SK-N-SH treated with all-trans-retinoic acid at 6 μM for 48 hours (cell line): ENCODE results near the gene B3GNT3.

Source experiments
- ATAC-seq: fragments of 200-7000 bp; cut with Tn5 transposase; 3 replicates; pipeline ENCODE4 v1.9.1; 2020; ENCODE audit warnings: mild to moderate bottlenecking, moderate library complexity
- ARNTL ChIP-seq: fragments of 450-650 bp; formaldehyde crosslinking; IDR thresholded peaks from 2 replicates; pipeline ENCODE4 v1.5.0; 2020; ENCODE audit warnings: low read depth, mild to moderate bottlenecking, moderate library complexity, borderline replicate concordance
- BACH2 ChIP-seq: fragments of 250-450 bp; sonication (Bioruptor Pico); IDR thresholded peaks from 2 replicates; pipeline ENCODE4 v1.9.0; 2021; ENCODE audit warnings: mild to moderate bottlenecking, borderline replicate concordance
- CSDC2 ChIP-seq: fragments of 250-450 bp; sonication (Bioruptor Pico); IDR thresholded peaks from 2 replicates; pipeline ENCODE4 v1.5.0; 2020; ENCODE audit warnings: mild to moderate bottlenecking, moderate library complexity
- ISL1 ChIP-seq: fragments of 250-450 bp; sonication (Bioruptor Pico); IDR thresholded peaks from 2 replicates; pipeline ENCODE4 v2.1.2; 2022; ENCODE audit warnings: mild to moderate bottlenecking, moderate library complexity
- OSR1 ChIP-seq: fragments of 250-450 bp; sonication (Bioruptor Pico); IDR thresholded peaks from 2 replicates; pipeline ENCODE4 v1.8.0; 2022; ENCODE audit warnings: moderate library complexity, mild to moderate bottlenecking, inconsistent platforms
- POU6F1 ChIP-seq: fragments of 250-450 bp; sonication (Bioruptor Pico); IDR thresholded peaks from 2 replicates; pipeline ENCODE4 v1.8.0; 2021; ENCODE audit warnings: low read depth, mild to moderate bottlenecking, moderate library complexity, borderline replicate concordance
- PPARA ChIP-seq: fragments of 250-450 bp; sonication (Bioruptor Pico); IDR thresholded peaks from 2 replicates; pipeline ENCODE4 v1.5.0; 2020; ENCODE audit warnings: mild to moderate bottlenecking, borderline replicate concordance
- RARB ChIP-seq: fragments of 250-450 bp; sonication (Bioruptor Pico); IDR thresholded peaks from 2 replicates; pipeline ENCODE4 v1.8.0; 2021; ENCODE audit warnings: mild to moderate bottlenecking, moderate library complexity
- SNAI2 ChIP-seq: fragments of 250-450 bp; sonication (Bioruptor Pico); IDR thresholded peaks from 2 replicates; pipeline ENCODE4 v1.5.0; 2020; ENCODE audit warnings: mild to moderate bottlenecking, moderate library complexity
- TCF4 ChIP-seq: fragments of 250-450 bp; sonication (Bioruptor Pico); IDR thresholded peaks from 2 replicates; pipeline ENCODE4 v1.8.0; 2021; ENCODE audit warnings: mild to moderate bottlenecking, moderate library complexity, borderline replicate concordance
- TOX ChIP-seq: fragments of 250-450 bp; sonication (Bioruptor Pico); IDR thresholded peaks from 2 replicates; pipeline ENCODE4 v1.8.0; 2021; ENCODE audit warnings: mild to moderate bottlenecking, moderate library complexity, borderline replicate concordance
- ZC3H10 ChIP-seq: fragments of 250-450 bp; sonication (Bioruptor Pico); IDR thresholded peaks from 2 replicates; pipeline ENCODE4 v1.5.1; 2021; ENCODE audit warnings: mild to moderate bottlenecking, moderate library complexity
- ZFP3 ChIP-seq: fragments of 250-450 bp; sonication (Bioruptor Pico); IDR thresholded peaks from 2 replicates; pipeline ENCODE4 v1.5.0; 2020; ENCODE audit warnings: mild to moderate bottlenecking, moderate library complexity
- ZFP30 ChIP-seq: fragments of 450-650 bp; formaldehyde crosslinking; IDR thresholded peaks from 2 replicates; pipeline ENCODE4 v1.5.0; 2022; ENCODE audit warnings: mild to moderate bottlenecking, moderate library complexity
- ZNF565 ChIP-seq: fragments of 450-650 bp; formaldehyde crosslinking; conservative IDR thresholded peaks from 2 replicates; pipeline ENCODE4 v1.5.0; 2020; ENCODE audit warnings: low read depth, mild to moderate bottlenecking, moderate library complexity
- ZNF70 ChIP-seq: fragments of 450-650 bp; formaldehyde crosslinking; IDR thresholded peaks from 2 replicates; pipeline ENCODE4 v1.5.0; 2020; ENCODE audit warnings: mild to moderate bottlenecking, moderate library complexity
- ZNF8 ChIP-seq: fragments of 450-650 bp; formaldehyde crosslinking; IDR thresholded peaks from 2 replicates; pipeline ENCODE4 v1.5.0; 2020; ENCODE audit warnings: mild to moderate bottlenecking, moderate library complexity
- TF ChIP-seq, protein P1 (sequence below): fragments of 250-450 bp; sonication (Bioruptor Pico); IDR thresholded peaks from 2 replicates; pipeline ENCODE4 v1.5.1; 2021; ENCODE audit warnings: mild to moderate bottlenecking, moderate library complexity
- TF ChIP-seq, protein P2 (sequence below): fragments of 250-450 bp; sonication (Bioruptor Pico); IDR thresholded peaks from 2 replicates; pipeline ENCODE4 v1.8.0; 2020; ENCODE audit warnings: mild to moderate bottlenecking, moderate library complexity, borderline replicate concordance
- TF ChIP-seq, protein P3 (sequence below): fragments of 250-450 bp; sonication (Bioruptor Pico); IDR thresholded peaks from 2 replicates; pipeline ENCODE4 v1.5.0; 2020; ENCODE audit warnings: mild to moderate bottlenecking, moderate library complexity

B3GNT3 gene

GRCh38 chr19:17795495-17795856 is 538 bp downstream of the B3GNT3 start:
- no peak for ATAC-seq
- TF ChIP-seq CSDC2 (CRISPR knock-in tag) (no peak), BACH2 (CRISPR knock-in tag) (no peak), ISL1 (CRISPR knock-in tag) (no peak), ZNF565 (CRISPR knock-in tag) (no peak), ZFP3 (CRISPR knock-in tag) (no peak), TOX (no peak), ZFP30 (CRISPR knock-in tag) (no peak)
- TF ChIP-seq, protein P1, sequence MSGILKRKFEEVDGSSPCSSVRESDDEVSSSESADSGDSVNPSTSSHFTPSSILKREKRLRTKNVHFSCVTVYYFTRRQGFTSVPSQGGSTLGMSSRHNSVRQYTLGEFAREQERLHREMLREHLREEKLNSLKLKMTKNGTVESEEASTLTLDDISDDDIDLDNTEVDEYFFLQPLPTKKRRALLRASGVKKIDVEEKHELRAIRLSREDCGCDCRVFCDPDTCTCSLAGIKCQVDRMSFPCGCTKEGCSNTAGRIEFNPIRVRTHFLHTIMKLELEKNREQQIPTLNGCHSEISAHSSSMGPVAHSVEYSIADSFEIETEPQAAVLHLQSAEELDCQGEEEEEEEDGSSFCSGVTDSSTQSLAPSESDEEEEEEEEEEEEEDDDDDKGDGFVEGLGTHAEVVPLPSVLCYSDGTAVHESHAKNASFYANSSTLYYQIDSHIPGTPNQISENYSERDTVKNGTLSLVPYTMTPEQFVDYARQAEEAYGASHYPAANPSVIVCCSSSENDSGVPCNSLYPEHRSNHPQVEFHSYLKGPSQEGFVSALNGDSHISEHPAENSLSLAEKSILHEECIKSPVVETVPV (CRISPR knock-in tag): no peak

GRCh38 chr19:17796013-17796837 is 1.3 kb downstream of the B3GNT3 start:
- ATAC-seq: no peak
- TF ChIP-seq ZFP30 (CRISPR knock-in tag): no peak
- TF ChIP-seq ZNF565 (CRISPR knock-in tag): no peak

- no peak for ATAC-seq
- TF ChIP-seq TCF4 (CRISPR knock-in tag): no peak
- TF ChIP-seq ZC3H10 (CRISPR knock-in tag): no peak
- no peak for TF ChIP-seq ZNF8 (CRISPR knock-in tag)
- TF ChIP-seq CSDC2 (CRISPR knock-in tag): no peak
- TF ChIP-seq OSR1 (CRISPR knock-in tag): no peak
- no peak for TF ChIP-seq ARNTL (CRISPR knock-in tag)
- TF ChIP-seq POU6F1 (CRISPR knock-in tag): no peak
- no peak for TF ChIP-seq RARB (CRISPR knock-in tag)
- no peak for TF ChIP-seq TOX
- no peak for TF ChIP-seq SNAI2 (CRISPR knock-in tag)
- TF ChIP-seq ZFP30 (CRISPR knock-in tag): no peak
- TF ChIP-seq, protein P2, sequence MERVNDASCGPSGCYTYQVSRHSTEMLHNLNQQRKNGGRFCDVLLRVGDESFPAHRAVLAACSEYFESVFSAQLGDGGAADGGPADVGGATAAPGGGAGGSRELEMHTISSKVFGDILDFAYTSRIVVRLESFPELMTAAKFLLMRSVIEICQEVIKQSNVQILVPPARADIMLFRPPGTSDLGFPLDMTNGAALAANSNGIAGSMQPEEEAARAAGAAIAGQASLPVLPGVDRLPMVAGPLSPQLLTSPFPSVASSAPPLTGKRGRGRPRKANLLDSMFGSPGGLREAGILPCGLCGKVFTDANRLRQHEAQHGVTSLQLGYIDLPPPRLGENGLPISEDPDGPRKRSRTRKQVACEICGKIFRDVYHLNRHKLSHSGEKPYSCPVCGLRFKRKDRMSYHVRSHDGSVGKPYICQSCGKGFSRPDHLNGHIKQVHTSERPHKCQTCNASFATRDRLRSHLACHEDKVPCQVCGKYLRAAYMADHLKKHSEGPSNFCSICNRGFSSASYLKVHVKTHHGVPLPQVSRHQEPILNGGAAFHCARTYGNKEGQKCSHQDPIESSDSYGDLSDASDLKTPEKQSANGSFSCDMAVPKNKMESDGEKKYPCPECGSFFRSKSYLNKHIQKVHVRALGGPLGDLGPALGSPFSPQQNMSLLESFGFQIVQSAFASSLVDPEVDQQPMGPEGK: no peak
- no peak for TF ChIP-seq ISL1 (CRISPR knock-in tag)
- TF ChIP-seq, protein P1 (CRISPR knock-in tag): no peak
- TF ChIP-seq ZFP3 (CRISPR knock-in tag): no peak
Measured at GRCh38 chr19:17796838-17797423, 2.0 kb downstream of the B3GNT3 start.

GRCh38 chr19:17797424-17798201 is 2.7 kb downstream of the B3GNT3 start:
- ATAC-seq: no peak
- TF ChIP-seq OSR1 (CRISPR knock-in tag) (no peak), CSDC2 (CRISPR knock-in tag) (no peak), ZNF70 (CRISPR knock-in tag) (no peak), BACH2 (CRISPR knock-in tag) (no peak), RARB (CRISPR knock-in tag) (no peak), TOX (no peak), ZFP30 (CRISPR knock-in tag) (no peak), PPARA (CRISPR knock-in tag) (no peak), ARNTL (CRISPR knock-in tag) (no peak), ZNF8 (CRISPR knock-in tag) (no peak)
- TF ChIP-seq, protein P2: no peak
- TF ChIP-seq, protein P3, sequence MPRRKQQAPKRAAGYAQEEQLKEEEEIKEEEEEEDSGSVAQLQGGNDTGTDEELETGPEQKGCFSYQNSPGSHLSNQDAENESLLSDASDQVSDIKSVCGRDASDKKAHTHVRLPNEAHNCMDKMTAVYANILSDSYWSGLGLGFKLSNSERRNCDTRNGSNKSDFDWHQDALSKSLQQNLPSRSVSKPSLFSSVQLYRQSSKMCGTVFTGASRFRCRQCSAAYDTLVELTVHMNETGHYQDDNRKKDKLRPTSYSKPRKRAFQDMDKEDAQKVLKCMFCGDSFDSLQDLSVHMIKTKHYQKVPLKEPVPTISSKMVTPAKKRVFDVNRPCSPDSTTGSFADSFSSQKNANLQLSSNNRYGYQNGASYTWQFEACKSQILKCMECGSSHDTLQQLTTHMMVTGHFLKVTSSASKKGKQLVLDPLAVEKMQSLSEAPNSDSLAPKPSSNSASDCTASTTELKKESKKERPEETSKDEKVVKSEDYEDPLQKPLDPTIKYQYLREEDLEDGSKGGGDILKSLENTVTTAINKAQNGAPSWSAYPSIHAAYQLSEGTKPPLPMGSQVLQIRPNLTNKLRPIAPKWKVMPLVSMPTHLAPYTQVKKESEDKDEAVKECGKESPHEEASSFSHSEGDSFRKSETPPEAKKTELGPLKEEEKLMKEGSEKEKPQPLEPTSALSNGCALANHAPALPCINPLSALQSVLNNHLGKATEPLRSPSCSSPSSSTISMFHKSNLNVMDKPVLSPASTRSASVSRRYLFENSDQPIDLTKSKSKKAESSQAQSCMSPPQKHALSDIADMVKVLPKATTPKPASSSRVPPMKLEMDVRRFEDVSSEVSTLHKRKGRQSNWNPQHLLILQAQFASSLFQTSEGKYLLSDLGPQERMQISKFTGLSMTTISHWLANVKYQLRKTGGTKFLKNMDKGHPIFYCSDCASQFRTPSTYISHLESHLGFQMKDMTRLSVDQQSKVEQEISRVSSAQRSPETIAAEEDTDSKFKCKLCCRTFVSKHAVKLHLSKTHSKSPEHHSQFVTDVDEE (CRISPR knock-in tag): no peak
